Endothelial cell (in vitro differentiated cells): ENCODE data around the gene BTBD1. TPM values are rescaled to one million over a fixed set of nuclear protein-coding genes. Genes with fewer than 3 reads are reported as not detected.

ENCODE experiments used
- DNase-seq: peaks from one replicate; pipeline ENCODE4 v3.0.0; 2021; ENCODE audit warnings: low spot score
- H3K27ac Mint-ChIP-seq: one replicate; pipeline ENCODE4 v1.8.0; 2021; ENCODE audit warnings: mixed read lengths, inconsistent platforms; ENCODE audit not compliant: unreplicated experiment
- H3K27me3 Mint-ChIP-seq: one replicate; pipeline ENCODE4 v1.8.0; 2021; ENCODE audit warnings: mild to moderate bottlenecking, moderate library complexity, mixed read lengths, inconsistent platforms; ENCODE audit not compliant: unreplicated experiment
- H3K36me3 Mint-ChIP-seq: one replicate; pipeline ENCODE4 v1.8.0; 2021; ENCODE audit warnings: mild to moderate bottlenecking, low read depth, mixed read lengths, inconsistent platforms; ENCODE audit not compliant: unreplicated experiment
- H3K4me1 Mint-ChIP-seq: one replicate; pipeline ENCODE4 v1.8.0; 2021; ENCODE audit warnings: mild to moderate bottlenecking, mixed read lengths, inconsistent platforms; ENCODE audit not compliant: unreplicated experiment
- H3K4me3 Mint-ChIP-seq: one replicate; pipeline ENCODE4 v1.8.0; 2021; ENCODE audit warnings: mild to moderate bottlenecking, mixed read lengths, inconsistent platforms; ENCODE audit not compliant: unreplicated experiment
- H3K9me3 Mint-ChIP-seq: one replicate; pipeline ENCODE4 v1.8.0; 2021; ENCODE audit warnings: mixed read lengths, inconsistent platforms; ENCODE audit not compliant: unreplicated experiment
- CTCF ChIP-seq: fragments of 200-600 bp; sonication (generic); IDR thresholded peaks from one replicate; pipeline ENCODE4 v1.5.0; 2021; ENCODE audit warnings: antibody characterized with exemption; ENCODE audit not compliant: unreplicated experiment
- total RNA-seq: library from RNA; stranded (reverse); fragmentation: NEBNext Ultra II Directional; extraction: Animal tissue kit (Norgen Biotek cat#: 25700); gene quantifications from one replicate; pipeline ENCODE4 v1.2.1, GENCODE V29; 2021; ENCODE audit not compliant: unreplicated experiment

The BTBD1 gene
- total RNA-seq, 1 donor from 2014 or later, result 47.2 TPM

- no peak for DNase-seq
- H3K4me1 Mint-ChIP-seq, result peaks cover 59% of the 10 kb centered on the region
- no peak for TF ChIP-seq CTCF
- H3K36me3 Mint-ChIP-seq, result peaks cover 27% of the 10 kb centered on the region
- peaks cover 27% of the 10 kb centered on the region for H3K27me3 Mint-ChIP-seq
- no peak overlapping the region for H3K27ac Mint-ChIP-seq
- H3K4me3 Mint-ChIP-seq, result peak overlapping the region; percentile 12
- no peaks in the 10 kb centered on the region for H3K9me3 Mint-ChIP-seq
These were observed 42.5 kb upstream of the BTBD1 start for GRCh38 chr15:83109532-83109931.

GRCh38 chr15:83108266-83109219 is 41.5 kb upstream of the BTBD1 start:
- H3K4me3 Mint-ChIP-seq, result peak overlapping the region; percentile 86
- peak overlapping the region; percentile 82 for H3K27ac Mint-ChIP-seq
- peaks cover 26% of the 10 kb centered on the region for H3K27me3 Mint-ChIP-seq
- peaks cover 20% of the 10 kb centered on the region for H3K36me3 Mint-ChIP-seq
- DNase-seq, result peak; percentile 15
- no peak for TF ChIP-seq CTCF
- peaks cover 53% of the 10 kb centered on the region for H3K4me1 Mint-ChIP-seq
- H3K9me3 Mint-ChIP-seq, result no peaks in the 10 kb centered on the region

GRCh38 chr15:83107841-83108181 is 40.8 kb upstream of the BTBD1 start:
- TF ChIP-seq CTCF, result no peak
- H3K4me1 Mint-ChIP-seq, result peaks cover 46% of the 10 kb centered on the region
- H3K36me3 Mint-ChIP-seq, result peaks cover 20% of the 10 kb centered on the region
- no peaks in the 10 kb centered on the region for H3K9me3 Mint-ChIP-seq
- no peak overlapping the region for H3K27ac Mint-ChIP-seq
- peaks cover 26% of the 10 kb centered on the region for H3K27me3 Mint-ChIP-seq
- no peak for DNase-seq
- H3K4me3 Mint-ChIP-seq, result peak overlapping the region; percentile 86

GRCh38 chr15:83106994-83107840 is 40.2 kb upstream of the BTBD1 start, which contains the start of gene TM6SF1:
Gene TM6SF1, plus strand, starts transcription at chr15:83107645. Its CDS starts 36 bp downstream, at chr15:83107681.
- H3K27ac Mint-ChIP-seq, result peak within 1 kb of the TSS; percentile 78
- peaks cover 40% of the 10 kb centered on the region for H3K4me1 Mint-ChIP-seq
- H3K36me3 Mint-ChIP-seq, result peaks cover 20% of the 10 kb centered on the region
- no peaks in the 10 kb centered on the region for H3K9me3 Mint-ChIP-seq
- peak within 1 kb of the TSS; percentile 86 for H3K4me3 Mint-ChIP-seq
- TF ChIP-seq CTCF, result no peak
- peak; percentile 42 for DNase-seq
- peaks cover 25% of the 10 kb centered on the region for H3K27me3 Mint-ChIP-seq
